Left ventricle myocardium inferior (tissue), 1 donor: ENCODE data around the gene LIN7A. TPM values are rescaled to one million over a fixed set of nuclear protein-coding genes. Genes with fewer than 3 reads are reported as not detected.

ENCODE experiments used
- DNase-seq: peaks from one replicate; pipeline ENCODE4 v3.0.0-alpha.2; 2020
- H3K27ac ChIP-seq: fragments of 200-600 bp; replicated peaks from 2 replicates; pipeline ENCODE4 v1.8.0; 2021
- H3K27me3 ChIP-seq: fragments of 200-600 bp; 2 replicates; pipeline ENCODE4 v1.8.0; 2021; ENCODE audit warnings: low read depth
- H3K36me3 ChIP-seq: fragments of 200-600 bp; 2 replicates; pipeline ENCODE4 v1.8.0; 2021
- H3K4me1 ChIP-seq: fragments of 200-600 bp; 2 replicates; pipeline ENCODE4 v1.8.0; 2021
- H3K4me3 ChIP-seq: fragments of 200-600 bp; 2 replicates; pipeline ENCODE4 v1.8.0; 2021; ENCODE audit warnings: mild to moderate bottlenecking, moderate library complexity
- H3K9me3 ChIP-seq: fragments of 200-600 bp; replicated peaks from 2 replicates; pipeline ENCODE4 v1.8.0; 2021
- CTCF ChIP-seq: fragments of 200-600 bp; IDR thresholded peaks from 2 replicates; pipeline ENCODE4 v1.8.0; 2021; ENCODE audit warnings: antibody characterized with exemption, mild to moderate bottlenecking, borderline replicate concordance
- intact Hi-C: fragments of 100-400 bp; cut with micrococcal nuclease; formaldehyde crosslinking; loops from one replicate; pipeline ENCODE4 v1.11.0; 2022
- total RNA-seq: library from RNA; stranded (reverse); fragmentation: NEBNext Ultra II Directional; extraction: Animal tissue kit (Norgen Biotek cat#: 25700); gene quantifications from one replicate; pipeline ENCODE4 v1.2.1, GENCODE V29; 2021
- donor health status: DM: no; HTN: yes; CAD: no; lungs with severe emphysema.

Gene LIN7A
- total RNA-seq, 1 donor from 2014 or later, result 11.9 TPM

GRCh38 chr12:80805106-80805505 is 132.6 kb downstream of the LIN7A start:
- DNase-seq, result no peak
- peaks cover 9% of the 10 kb centered on the region for H3K36me3 ChIP-seq
- TF ChIP-seq CTCF, result no peak
- intact Hi-C loops, result no loop called here
- peaks cover 7% of the 10 kb centered on the region for H3K4me1 ChIP-seq
- no peaks in the 10 kb centered on the region for H3K9me3 ChIP-seq
- H3K4me3 ChIP-seq, result no peak overlapping the region
- no peaks in the 10 kb centered on the region for H3K27me3 ChIP-seq
- H3K27ac ChIP-seq, result no peak overlapping the region

- no peak overlapping the region for H3K4me3 ChIP-seq
- H3K36me3 ChIP-seq, result peaks cover 9% of the 10 kb centered on the region
- peaks cover 7% of the 10 kb centered on the region for H3K4me1 ChIP-seq
- no peak overlapping the region for H3K27ac ChIP-seq
- H3K9me3 ChIP-seq, result no peaks in the 10 kb centered on the region
- H3K27me3 ChIP-seq, result no peaks in the 10 kb centered on the region
- DNase-seq, result no peak
- no peak for TF ChIP-seq CTCF
- intact Hi-C loops, result no loop called here
Observed at GRCh38 chr12:80802652-80803400, 134.9 kb downstream of the LIN7A start.

GRCh38 chr12:80798281-80798680 is 139.5 kb downstream of the LIN7A start:
- peaks cover 12% of the 10 kb centered on the region for H3K36me3 ChIP-seq
- peaks cover 6% of the 10 kb centered on the region for H3K4me1 ChIP-seq
- DNase-seq, result no peak
- no peaks in the 10 kb centered on the region for H3K27me3 ChIP-seq
- H3K4me3 ChIP-seq, result no peak overlapping the region
- no peak overlapping the region for H3K27ac ChIP-seq
- TF ChIP-seq CTCF, result no peak
- H3K9me3 ChIP-seq, result no peaks in the 10 kb centered on the region
- intact Hi-C loops, result no loop called here

GRCh38 chr12:80794551-80794950 is 143.2 kb downstream of the LIN7A start:
- no peak for DNase-seq
- TF ChIP-seq CTCF, result no peak
- peaks cover 12% of the 10 kb centered on the region for H3K36me3 ChIP-seq
- no peaks in the 10 kb centered on the region for H3K9me3 ChIP-seq
- no peak overlapping the region for H3K27ac ChIP-seq
- H3K4me3 ChIP-seq, result no peak overlapping the region
- intact Hi-C loops, result no loop called here
- H3K4me1 ChIP-seq, result no peaks in the 10 kb centered on the region
- H3K27me3 ChIP-seq, result no peaks in the 10 kb centered on the region

GRCh38 chr12:80792861-80793260 is 144.9 kb downstream of the LIN7A start:
- no peak for TF ChIP-seq CTCF
- intact Hi-C loops, result no loop called here

More at GRCh38 chr12:80792861-80793260, 144.9 kb downstream of the LIN7A start:
- no peak for DNase-seq
- Histone ChIP-seq H3K27me3 (no peaks in the 10 kb centered on the region), H3K36me3 (peaks cover 12% of the 10 kb centered on the region), H3K4me3 (no peak overlapping the region), H3K27ac (no peak overlapping the region), H3K4me1 (no peaks in the 10 kb centered on the region), H3K9me3 (no peaks in the 10 kb centered on the region)
